Placental pericyte (primary cell): ENCODE data around the gene FAU. TPM values are rescaled to one million over a fixed set of nuclear protein-coding genes. Genes with fewer than 3 reads are reported as not detected.

ENCODE experiments used
- small RNA-seq: library from RNA; depleted of rRNA; stranded (forward); fragments of <200 nt; gene quantifications from one replicate; pipeline ENCODE3, GENCODE V24; 2012; ENCODE audit warnings: low replicate concordance
- total RNA-seq: library from RNA; depleted of rRNA; stranded (reverse); fragments of >200 nt; gene quantifications from 2 replicates; pipeline ENCODE4 v1.2.3, GENCODE V29; 2012

The FAU gene
- 107 and 347 TPM in 2 replicates for total RNA-seq

DNA sequence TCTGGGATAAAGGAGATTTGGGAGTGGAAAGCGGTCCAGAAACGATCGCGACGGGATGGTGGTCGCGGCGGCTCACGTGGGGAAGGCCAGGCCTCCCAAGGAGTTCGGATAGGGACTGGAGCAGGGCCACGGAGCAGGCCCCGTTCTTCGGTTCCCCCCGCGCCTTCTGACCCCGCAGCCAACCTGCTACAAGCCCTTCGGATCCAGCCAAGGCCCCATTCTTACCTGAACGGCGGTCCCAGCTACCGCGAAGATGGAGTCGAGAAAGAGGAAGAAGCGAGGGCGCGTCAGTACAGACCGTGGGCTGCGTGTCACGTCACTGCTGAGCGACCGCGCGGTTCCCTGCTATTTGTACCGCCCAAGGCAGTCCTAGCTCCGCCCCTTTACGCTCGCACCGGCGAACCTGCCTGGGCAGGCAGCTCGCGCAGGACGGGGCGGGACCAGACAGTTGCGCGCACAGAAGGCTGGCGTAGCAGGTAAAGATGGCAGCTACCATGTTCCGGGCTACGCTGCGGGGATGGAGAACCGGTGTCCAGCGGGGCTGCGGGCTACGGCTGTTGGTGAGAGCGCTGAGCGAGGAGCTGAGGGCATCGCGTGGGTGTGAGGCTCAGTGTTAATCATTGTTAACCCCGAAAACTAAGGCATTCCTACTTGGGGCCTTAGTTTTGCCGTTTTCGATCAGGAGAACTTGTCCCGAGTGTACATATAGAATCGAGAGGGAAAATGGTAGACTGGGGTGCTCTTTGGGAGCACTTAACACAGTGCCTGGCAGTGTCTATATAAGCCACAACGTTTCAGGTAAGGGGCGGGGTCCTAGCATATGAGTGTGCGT, at the start of gene FAU, which contains the start of gene MRPL49:
TSS of gene FAU (minus strand) at position 270 of the 832 bp plus-strand sequence. CDS start 321 bp downstream, outside the sequence.
TSS of gene MRPL49 (plus strand) at position 457 of the 832 bp plus-strand sequence. CDS start at position 483, 26 bp downstream.

DNA sequence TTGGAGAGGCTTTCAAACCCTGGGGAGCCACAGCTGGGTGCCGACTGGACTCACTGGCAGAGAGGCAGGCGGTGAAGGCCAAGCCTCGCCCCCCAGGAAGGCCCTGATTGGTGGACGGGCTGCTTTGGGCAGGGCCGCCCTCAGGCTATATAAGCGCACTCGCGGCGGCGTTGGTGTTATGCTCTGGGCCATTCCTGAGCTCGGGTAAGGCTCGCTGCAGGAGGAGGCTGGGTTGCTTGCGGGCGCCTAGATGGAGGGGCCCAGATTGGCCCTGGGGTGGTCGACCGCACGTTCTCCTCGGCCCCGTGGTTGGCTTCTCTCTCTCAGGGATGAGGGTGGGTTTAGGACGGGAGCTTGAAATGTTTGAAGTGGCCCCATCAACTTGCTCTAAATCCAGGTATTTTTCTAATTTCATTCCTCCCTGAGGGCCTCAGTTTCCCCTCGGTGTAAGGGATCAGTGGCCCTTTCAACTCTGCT, 48.2 kb upstream of the FAU start, which contains the start of gene SPDYC:
TSS of gene SPDYC (plus strand) at position 176 of the 477 bp plus-strand sequence. CDS start 1,125 bp downstream, outside the sequence.

DNA sequence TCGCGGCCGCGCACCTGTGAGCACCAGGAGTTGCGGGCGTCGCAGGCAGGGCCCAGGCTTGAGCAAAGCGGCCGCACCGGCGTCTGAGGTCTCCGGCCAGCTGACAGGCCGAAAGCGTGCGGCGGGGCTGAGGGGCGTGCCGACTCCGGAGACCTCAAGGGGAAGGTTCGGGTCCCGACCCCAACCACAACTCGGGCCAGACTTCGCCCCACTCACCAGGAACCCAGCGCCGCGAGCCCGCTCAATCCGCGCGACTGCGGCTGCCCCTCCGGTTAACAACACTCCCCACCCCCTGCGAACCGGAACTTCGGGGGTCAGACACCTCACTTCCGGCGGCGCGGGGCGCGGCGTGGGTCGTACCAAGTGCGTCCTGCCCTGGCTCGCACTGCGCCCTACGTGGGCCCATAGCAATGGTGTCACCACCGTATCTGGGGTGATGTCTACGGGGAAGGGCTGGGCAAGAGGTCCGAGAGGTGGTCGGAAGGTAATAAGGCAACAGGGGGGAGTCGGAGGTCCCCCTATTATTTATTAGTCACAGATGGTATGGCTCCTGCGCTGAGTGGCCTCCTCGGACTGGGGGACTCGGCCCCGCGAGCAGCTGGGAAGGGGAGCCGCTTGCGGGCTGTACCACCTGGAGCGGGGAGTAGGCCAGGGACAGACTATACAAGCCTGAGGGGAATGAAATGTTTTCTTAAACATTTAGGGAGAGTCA, 12.5 kb upstream of the FAU start, which contains the start of gene SYVN1:
TSS of gene SYVN1 (minus strand) at position 280 of the 712 bp plus-strand sequence. CDS start 918 bp downstream, outside the sequence.

DNA sequence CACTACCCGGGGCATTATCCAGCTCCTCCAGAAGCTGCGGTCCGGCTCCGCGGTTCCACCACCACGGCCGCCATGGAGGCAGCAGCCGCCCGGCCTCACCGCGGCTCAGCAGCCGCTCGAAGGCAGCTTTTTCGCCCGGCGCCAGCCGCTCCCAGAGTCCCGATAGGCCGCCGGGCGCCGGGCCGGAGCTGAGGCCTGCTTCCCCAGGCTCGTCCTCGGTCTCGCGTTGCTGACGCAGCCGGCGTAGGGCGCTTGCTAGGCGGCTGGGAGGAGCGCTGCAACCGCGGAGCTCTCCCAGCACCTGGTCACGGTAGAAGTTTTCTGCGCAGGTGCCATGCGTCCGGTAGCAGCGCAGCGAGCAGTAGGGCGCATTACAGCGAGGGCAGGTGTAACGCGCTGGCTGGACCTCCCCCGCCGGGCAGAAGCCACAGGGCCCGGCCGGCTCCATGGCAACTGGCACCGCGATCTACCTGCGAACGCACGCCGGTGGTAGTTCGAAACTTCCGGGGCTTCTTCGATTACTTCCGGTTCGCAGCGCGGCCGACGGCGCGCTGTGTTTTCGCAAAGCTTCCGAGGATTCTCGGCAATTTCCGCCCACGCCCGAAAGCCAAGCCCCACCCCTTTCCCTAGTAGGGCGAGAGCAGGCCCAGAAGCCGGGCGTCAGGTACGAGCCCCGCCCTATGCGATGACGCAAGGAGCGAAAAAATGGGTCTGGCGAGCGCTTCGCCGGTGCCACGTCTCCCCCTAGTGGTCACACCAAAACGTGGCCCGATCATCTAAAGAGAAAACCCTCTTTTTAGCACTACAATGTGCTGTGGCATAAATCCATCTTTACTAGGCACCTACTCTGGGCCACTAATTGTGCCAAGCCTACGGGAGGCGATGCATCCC, 4.5 kb downstream of the FAU start, which contains the start of gene ZNHIT2:
TSS of gene ZNHIT2 (minus strand) at position 496 of the 891 bp plus-strand sequence. CDS start at position 448, 48 bp downstream.

DNA sequence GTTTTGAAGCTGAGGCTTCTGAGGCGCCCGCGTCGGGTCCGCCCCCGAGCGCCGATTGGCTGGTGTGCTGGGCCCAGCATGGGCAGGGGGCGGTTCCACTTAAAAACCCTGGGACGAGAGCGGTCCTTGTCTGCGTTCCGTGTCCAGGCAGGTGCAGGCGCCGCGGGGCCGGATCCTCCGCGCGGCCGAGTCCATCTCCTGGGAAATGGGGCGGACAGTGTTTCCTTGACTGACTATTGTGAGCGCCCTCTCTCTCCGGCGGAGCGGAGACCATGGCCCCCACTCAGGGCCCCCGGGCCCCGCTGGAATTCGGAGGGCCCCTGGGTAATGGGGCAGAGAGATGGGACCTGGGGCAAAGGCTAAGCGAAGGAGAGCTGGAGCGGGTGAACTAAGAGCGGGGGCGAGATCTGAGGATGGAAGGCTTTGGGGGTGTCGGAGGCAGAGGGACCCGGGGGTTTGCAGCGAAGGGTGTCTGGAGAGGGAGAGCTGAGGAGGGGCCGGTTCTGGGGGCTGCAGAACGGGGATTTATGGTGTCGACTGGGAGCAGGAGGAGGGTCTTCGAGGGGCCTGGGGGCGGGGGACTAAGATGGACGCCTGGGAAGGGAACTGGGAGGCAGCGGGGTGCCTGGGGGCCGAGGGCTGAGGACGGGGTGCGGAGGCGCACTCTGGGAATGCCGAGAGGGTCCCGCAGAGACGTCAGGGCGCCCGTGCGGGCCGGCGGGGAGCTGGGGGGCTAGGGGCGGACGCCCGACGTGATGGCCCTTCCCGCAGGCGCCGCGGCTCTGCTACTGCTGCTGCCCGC, 10.0 kb downstream of the FAU start, which contains the start of gene TM7SF2:
TSS of gene TM7SF2 (plus strand) at position 129 of the 802 bp plus-strand sequence. CDS start at position 273, 144 bp downstream.

DNA sequence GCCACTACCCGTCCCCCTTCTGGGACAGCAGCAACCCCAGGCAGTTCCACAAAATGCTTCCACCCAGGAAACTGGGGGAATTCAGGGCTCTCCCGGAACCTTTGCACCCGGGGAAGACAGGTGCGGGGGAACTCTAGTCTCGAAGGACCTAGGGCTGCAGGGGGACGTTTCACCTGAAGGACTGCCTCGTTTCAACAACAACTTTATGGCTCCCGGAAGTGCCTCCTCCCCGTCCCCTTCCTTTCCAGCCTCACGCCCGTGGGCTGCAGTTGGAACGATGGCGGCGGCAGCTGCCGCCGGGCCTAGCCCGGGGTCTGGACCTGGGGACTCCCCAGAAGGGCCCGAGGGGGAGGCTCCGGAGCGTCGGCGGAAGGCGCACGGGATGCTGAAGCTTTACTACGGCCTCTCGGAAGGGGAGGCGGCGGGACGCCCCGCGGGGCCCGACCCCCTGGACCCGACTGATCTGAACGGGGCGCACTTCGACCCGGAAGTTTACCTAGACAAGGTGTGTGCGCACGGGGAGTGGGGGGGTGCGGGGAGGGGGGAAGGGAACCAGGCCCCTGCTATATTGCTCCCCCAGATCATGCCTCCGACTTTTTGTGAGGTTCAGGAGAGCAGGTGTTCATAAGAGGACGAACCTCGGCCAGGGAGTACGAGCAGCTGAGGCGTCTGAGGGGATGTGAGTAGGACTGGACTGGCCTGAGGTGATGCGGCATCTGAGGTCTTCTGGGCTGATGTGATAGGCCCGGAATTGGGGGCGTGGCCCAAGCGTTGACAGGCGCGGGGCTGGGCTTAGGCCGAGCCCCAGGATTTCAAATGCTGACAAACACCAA, 25.7 kb downstream of the FAU start, which contains the start of gene VPS51:
TSS of gene VPS51 (plus strand) at position 241 of the 833 bp plus-strand sequence. CDS start at position 278, 37 bp downstream.

DNA sequence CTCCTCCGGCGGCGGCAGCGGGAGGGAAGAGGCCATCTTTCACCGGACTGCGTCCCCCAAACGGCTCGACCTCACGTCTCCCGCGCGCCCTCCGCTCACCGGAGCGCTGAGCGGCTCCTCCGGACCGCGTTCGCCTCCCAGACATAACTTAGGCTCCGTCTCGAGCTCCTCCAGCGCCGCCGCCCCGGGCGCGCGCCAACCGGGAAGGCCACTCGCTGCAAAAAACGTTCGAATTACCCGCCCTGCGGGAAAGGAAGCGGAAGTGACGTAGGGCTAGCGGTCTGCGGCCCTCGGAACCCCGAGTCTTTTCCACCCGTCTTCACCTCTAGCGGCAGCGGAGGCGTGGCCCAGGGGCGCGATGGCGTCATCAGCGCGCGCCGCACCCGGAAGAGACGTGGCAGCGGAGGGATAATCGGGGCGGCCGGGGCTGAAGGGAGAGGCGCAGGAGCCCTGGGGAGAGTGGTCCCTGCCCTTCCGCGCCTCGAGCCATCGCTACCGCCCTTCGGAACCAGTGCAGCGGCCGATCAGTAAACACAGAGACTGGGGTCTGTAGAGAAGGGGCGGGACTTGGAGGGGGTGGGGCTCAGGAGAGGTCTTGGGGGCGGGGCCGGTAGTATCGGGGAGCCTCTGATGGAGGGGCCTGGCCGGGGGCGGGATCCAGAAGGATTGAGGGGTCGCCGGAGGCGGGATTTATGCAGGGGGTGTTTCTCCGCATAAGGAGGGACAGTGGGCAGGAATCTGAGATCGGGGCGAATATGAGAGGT, 37.9 kb downstream of the FAU start, which contains the start of the genes CDCA5 and ZFPL1:
TSS of gene CDCA5 (minus strand) at position 207 of the 764 bp plus-strand sequence. CDS start at position 145, 62 bp downstream.
TSS of gene ZFPL1 (plus strand) at position 389 of the 764 bp plus-strand sequence. CDS start 477 bp downstream, outside the sequence.

Small RNA genes lying within 50 kb of the gene (small RNA-seq; reads per million reads assigned to genes)
- gene HIGD1AP10 (not detected), gene PDCL2P2 (not detected), gene RNU2-23P (23.1 reads per million, percentile 97 among the genes with 10 or more reads in this experiment)

Other genes starting within 250 kb of the FAU start
- 120 and 163 TPM in 2 replicates for gene EHD1, start 243.5 kb downstream of the FAU start, total RNA-seq
- gene ATG2A, start 204.9 kb downstream of the FAU start, total RNA-seq = 23.9 and 28.2 TPM in 2 replicates
- 11.6 and 19.0 TPM in 2 replicates for gene PPP2R5B, start 197.4 kb downstream of the FAU start, total RNA-seq
- not detected in 2 replicates for gene GPHA2, start 186.2 kb downstream of the FAU start, total RNA-seq
- not detected in 2 replicates for gene MAJIN, start 150.0 kb downstream of the FAU start, total RNA-seq
- gene BATF2, start 125.2 kb downstream of the FAU start, total RNA-seq = 1.8 and 2.6 TPM in 2 replicates
- gene ARL2, start 108.0 kb downstream of the FAU start, total RNA-seq = 61.0 and 80.1 TPM in 2 replicates
- 13.8 and 18.3 TPM in 2 replicates for gene SNX15, start 94.7 kb downstream of the FAU start, total RNA-seq
- 6.3 and 19.3 TPM in 2 replicates for gene SAC3D1, start 80.9 kb downstream of the FAU start, total RNA-seq
- gene NAALADL1, start 63.6 kb downstream of the FAU start, total RNA-seq = 6.8 and 11.0 TPM in 2 replicates
- gene CDCA5, start 38.1 kb downstream of the FAU start, total RNA-seq = 1.1 and 32.4 TPM in 2 replicates
- gene ZFPL1, start 37.9 kb downstream of the FAU start, total RNA-seq = 46.5 and 68.5 TPM in 2 replicates
- gene VPS51, start 25.9 kb downstream of the FAU start, total RNA-seq = 186 and 248 TPM in 2 replicates
- 13.3 and 65.0 TPM in 2 replicates for gene TM7SF2, start 10.3 kb downstream of the FAU start, total RNA-seq
- 15.8 and 22.5 TPM in 2 replicates for gene ZNHIT2, start 4.4 kb downstream of the FAU start, total RNA-seq
- gene MRPL49, start 187 bp upstream of the FAU start, total RNA-seq = 53.4 and 89.2 TPM in 2 replicates
- 31.1 and 197 TPM in 2 replicates for gene SYVN1, start 12.4 kb upstream of the FAU start, total RNA-seq
- gene SPDYC, start 48.1 kb upstream of the FAU start, total RNA-seq = not detected in 2 replicates
- 184 and 242 TPM in 2 replicates for gene CAPN1, start 59.8 kb upstream of the FAU start, total RNA-seq
- gene POLA2, start 139.8 kb upstream of the FAU start, total RNA-seq = 2.6 and 28.2 TPM in 2 replicates
- 48.4 and 56.9 TPM in 2 replicates for gene CDC42EP2, start 192.7 kb upstream of the FAU start, total RNA-seq
- 49.8 and 57.8 TPM in 2 replicates for gene DPF2, start 211.7 kb upstream of the FAU start, total RNA-seq
- 0.22 TPM in 1 of 2 replicates, not detected in the other for gene TIGD3, start 232.6 kb upstream of the FAU start, total RNA-seq